ENCODE measurements around the gene TCF12. TPM values are rescaled to one million over a fixed set of nuclear protein-coding genes. Genes with fewer than 3 reads are reported as not detected.

Gene TCF12
- total RNA-seq, 1 donor from 2014 or later: 112 TPM

DNA sequence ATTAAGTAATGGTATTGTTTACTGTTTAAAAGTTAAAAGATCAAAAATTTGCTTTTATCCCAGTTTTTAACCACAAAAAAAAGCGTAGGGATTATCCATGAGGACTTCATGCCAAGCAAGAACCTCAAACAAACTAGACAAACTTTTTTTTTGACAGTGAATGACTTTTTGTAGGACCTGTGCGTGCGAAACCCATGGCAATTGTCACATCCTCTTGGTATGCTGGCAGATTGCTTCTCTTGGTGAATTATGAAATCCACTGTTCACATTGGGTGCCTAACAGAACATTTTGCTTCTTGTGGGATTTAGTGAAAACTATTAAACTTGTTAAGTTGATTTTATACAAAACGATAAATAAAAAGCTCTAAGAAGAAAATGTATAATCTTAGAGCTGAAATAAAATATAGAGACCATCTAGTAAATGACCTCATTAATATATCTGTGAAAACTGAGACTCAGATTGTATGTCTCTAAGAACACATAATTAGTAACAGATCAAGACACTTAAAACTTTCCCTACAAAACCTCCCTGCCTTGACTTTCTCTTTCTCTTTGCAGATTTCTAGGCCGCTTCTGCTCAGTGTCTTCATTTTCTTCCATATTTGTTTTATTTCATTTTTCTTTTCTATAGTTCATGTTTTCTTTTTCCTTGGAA, 370.6 kb downstream of the TCF12 start:
- peaks cover 28% of the 10 kb centered on the region for H3K36me3 ChIP-seq (ENCODE audit: insufficient read depth, low read length)
- TF ChIP-seq, protein P1, sequence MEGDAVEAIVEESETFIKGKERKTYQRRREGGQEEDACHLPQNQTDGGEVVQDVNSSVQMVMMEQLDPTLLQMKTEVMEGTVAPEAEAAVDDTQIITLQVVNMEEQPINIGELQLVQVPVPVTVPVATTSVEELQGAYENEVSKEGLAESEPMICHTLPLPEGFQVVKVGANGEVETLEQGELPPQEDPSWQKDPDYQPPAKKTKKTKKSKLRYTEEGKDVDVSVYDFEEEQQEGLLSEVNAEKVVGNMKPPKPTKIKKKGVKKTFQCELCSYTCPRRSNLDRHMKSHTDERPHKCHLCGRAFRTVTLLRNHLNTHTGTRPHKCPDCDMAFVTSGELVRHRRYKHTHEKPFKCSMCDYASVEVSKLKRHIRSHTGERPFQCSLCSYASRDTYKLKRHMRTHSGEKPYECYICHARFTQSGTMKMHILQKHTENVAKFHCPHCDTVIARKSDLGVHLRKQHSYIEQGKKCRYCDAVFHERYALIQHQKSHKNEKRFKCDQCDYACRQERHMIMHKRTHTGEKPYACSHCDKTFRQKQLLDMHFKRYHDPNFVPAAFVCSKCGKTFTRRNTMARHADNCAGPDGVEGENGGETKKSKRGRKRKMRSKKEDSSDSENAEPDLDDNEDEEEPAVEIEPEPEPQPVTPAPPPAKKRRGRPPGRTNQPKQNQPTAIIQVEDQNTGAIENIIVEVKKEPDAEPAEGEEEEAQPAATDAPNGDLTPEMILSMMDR (IDR thresholded peaks at IDR 0.05; ENCODE audit: insufficient read depth, low read depth, low read length): no peak
- TF ChIP-seq EZH2 (IDR thresholded peaks at IDR 0.05; ENCODE audit: insufficient read depth, low read length): no peak
- H3K79me2 ChIP-seq (ENCODE audit: insufficient read depth, low read length): no peaks in the 10 kb centered on the region
- no peak overlapping the region for H3K4me2 ChIP-seq (ENCODE audit: low read length)
- H2AFZ ChIP-seq (ENCODE audit: low read depth, low read length): no peak overlapping the region
- Mint-ChIP-seq H3K27ac (ENCODE audit: unreplicated experiment) (no peak overlapping the region), H3K4me1 (ENCODE audit: low read depth, unreplicated experiment) (peaks cover 2% of the 10 kb centered on the region), H3K4me3 (ENCODE audit: unreplicated experiment) (no peak overlapping the region), H3K9me3 (ENCODE audit: unreplicated experiment) (no peaks in the 10 kb centered on the region), H3K27me3 (ENCODE audit: low read depth, unreplicated experiment) (no peaks in the 10 kb centered on the region), H3K36me3 (ENCODE audit: low read depth, unreplicated experiment) (peaks cover 12% of the 10 kb centered on the region)
- no peak overlapping the region for H3K9ac ChIP-seq (ENCODE audit: low read length)
- DNase-seq (ENCODE audit: low read depth): no peak
- FAIRE-seq: no peak
- H3K4me3 ChIP-seq (ENCODE audit: insufficient read depth, low read depth, low read length): no peak overlapping the region
- H3K27ac ChIP-seq (ENCODE audit: low read depth, low read length): no peak overlapping the region
- no peaks in the 10 kb centered on the region for H3K4me1 ChIP-seq (ENCODE audit: insufficient read depth, low read length)
- H4K20me1 ChIP-seq (ENCODE audit: insufficient read depth, low read length): no peaks in the 10 kb centered on the region
- H3K9me3 ChIP-seq (ENCODE audit: insufficient read depth, low read depth, low read length): no peaks in the 10 kb centered on the region
- no peaks in the 10 kb centered on the region for H3K27me3 ChIP-seq (ENCODE audit: insufficient read depth, low read length)

DNA sequence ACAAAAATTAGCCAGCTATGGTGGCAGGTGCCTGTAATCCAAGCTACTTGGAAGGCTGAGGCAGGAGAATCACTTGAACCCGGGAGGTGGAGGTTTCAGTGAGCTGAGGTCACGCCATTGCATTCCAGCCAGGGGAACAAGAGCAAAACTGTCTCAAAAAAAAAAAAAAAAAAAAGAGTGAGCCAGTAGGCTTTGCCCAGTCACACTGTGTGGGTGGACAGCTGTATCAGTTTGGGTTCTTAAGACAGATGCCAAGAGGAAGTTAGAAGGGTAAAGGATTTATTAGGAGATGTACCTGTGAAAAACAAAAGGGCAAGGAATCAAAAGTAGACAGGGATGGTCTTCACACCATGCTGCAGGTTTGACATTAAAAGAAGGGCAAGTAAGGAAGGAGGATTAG, 371.7 kb downstream of the TCF12 start:
- FAIRE-seq: no peak
- H3K9ac ChIP-seq (ENCODE audit: low read length): no peak overlapping the region
- no peak overlapping the region for H3K27ac ChIP-seq (ENCODE audit: low read depth, low read length)
- DNase-seq (ENCODE audit: low read depth): no peak
- no peaks in the 10 kb centered on the region for H3K9me3 ChIP-seq (ENCODE audit: insufficient read depth, low read depth, low read length)
- no peak overlapping the region for H2AFZ ChIP-seq (ENCODE audit: low read depth, low read length)
- no peak overlapping the region for H3K4me2 ChIP-seq (ENCODE audit: low read length)
- no peaks in the 10 kb centered on the region for H4K20me1 ChIP-seq (ENCODE audit: insufficient read depth, low read length)
- no peaks in the 10 kb centered on the region for H3K9me3 Mint-ChIP-seq (ENCODE audit: unreplicated experiment)
- peaks cover 12% of the 10 kb centered on the region for H3K36me3 Mint-ChIP-seq (ENCODE audit: low read depth, unreplicated experiment)
- peaks cover 28% of the 10 kb centered on the region for H3K36me3 ChIP-seq (ENCODE audit: insufficient read depth, low read length)
- TF ChIP-seq, protein P1 (IDR thresholded peaks at IDR 0.05; ENCODE audit: insufficient read depth, low read depth, low read length): no peak
- TF ChIP-seq EZH2 (IDR thresholded peaks at IDR 0.05; ENCODE audit: insufficient read depth, low read length): no peak
- no peaks in the 10 kb centered on the region for H3K79me2 ChIP-seq (ENCODE audit: insufficient read depth, low read length)
- H3K27me3 Mint-ChIP-seq (ENCODE audit: low read depth, unreplicated experiment): no peaks in the 10 kb centered on the region
- H3K4me3 ChIP-seq (ENCODE audit: insufficient read depth, low read depth, low read length): no peak overlapping the region
- H3K4me1 Mint-ChIP-seq (ENCODE audit: low read depth, unreplicated experiment): no peaks in the 10 kb centered on the region
- H3K27me3 ChIP-seq (ENCODE audit: insufficient read depth, low read length): no peaks in the 10 kb centered on the region
- H3K4me3 Mint-ChIP-seq (ENCODE audit: unreplicated experiment): no peak overlapping the region
- no peaks in the 10 kb centered on the region for H3K4me1 ChIP-seq (ENCODE audit: insufficient read depth, low read length)
- H3K27ac Mint-ChIP-seq (ENCODE audit: unreplicated experiment): no peak overlapping the region

DNA sequence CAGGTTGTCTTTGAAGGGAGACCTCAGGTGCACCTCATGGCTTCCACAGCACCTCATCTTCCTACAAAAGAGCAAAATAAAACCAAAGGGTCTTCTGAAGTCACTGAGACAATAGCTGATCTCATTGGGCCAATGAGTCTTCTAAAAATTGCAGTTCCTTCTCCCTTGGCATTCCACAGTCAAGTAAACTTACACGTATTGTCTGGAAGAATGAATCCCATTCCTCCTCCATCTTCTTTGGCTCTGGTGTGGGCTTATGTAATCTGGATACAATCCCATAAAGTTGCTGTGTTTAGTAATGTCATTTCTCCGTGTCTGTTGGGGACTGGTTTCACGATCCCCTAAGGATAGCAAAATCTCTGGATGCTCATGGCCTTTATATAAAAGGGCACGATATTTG, 372.4 kb downstream of the TCF12 start:
- DNase-seq (ENCODE audit: low read depth): no peak
- TF ChIP-seq EZH2 (IDR thresholded peaks at IDR 0.05; ENCODE audit: insufficient read depth, low read length): no peak
- TF ChIP-seq, protein P1 (IDR thresholded peaks at IDR 0.05; ENCODE audit: insufficient read depth, low read depth, low read length): no peak
- Histone ChIP-seq H3K79me2 (ENCODE audit: insufficient read depth, low read length) (no peaks in the 10 kb centered on the region), H3K4me2 (ENCODE audit: low read length) (no peak overlapping the region), H3K4me1 (ENCODE audit: insufficient read depth, low read length) (no peaks in the 10 kb centered on the region), H3K27ac (ENCODE audit: low read depth, low read length) (no peak overlapping the region), H3K27me3 (ENCODE audit: insufficient read depth, low read length) (no peaks in the 10 kb centered on the region), H2AFZ (ENCODE audit: low read depth, low read length) (no peak overlapping the region), H3K4me3 (ENCODE audit: insufficient read depth, low read depth, low read length) (no peak overlapping the region), H3K36me3 (ENCODE audit: insufficient read depth, low read length) (peaks cover 26% of the 10 kb centered on the region), H3K9me3 (ENCODE audit: insufficient read depth, low read depth, low read length) (no peaks in the 10 kb centered on the region), H4K20me1 (ENCODE audit: insufficient read depth, low read length) (no peaks in the 10 kb centered on the region), H3K9ac (ENCODE audit: low read length) (no peak overlapping the region)
- Mint-ChIP-seq H3K4me3 (ENCODE audit: unreplicated experiment) (no peak overlapping the region), H3K27me3 (ENCODE audit: low read depth, unreplicated experiment) (no peaks in the 10 kb centered on the region), H3K36me3 (ENCODE audit: low read depth, unreplicated experiment) (peaks cover 10% of the 10 kb centered on the region), H3K9me3 (ENCODE audit: unreplicated experiment) (no peaks in the 10 kb centered on the region), H3K27ac (ENCODE audit: unreplicated experiment) (no peak overlapping the region), H3K4me1 (ENCODE audit: low read depth, unreplicated experiment) (no peaks in the 10 kb centered on the region)
- no peak for FAIRE-seq
